Testis (tissue), 2 donors: ENCODE data around the gene RPS8.

Source experiments
- POLR2A ChIP-seq: fragments of 450-650 bp; IDR thresholded peaks from one replicate; pipeline ENCODE4 v1.6.1; 2017; ENCODE audit warnings: antibody characterized with exemption, mild to moderate bottlenecking, moderate library complexity
- TF ChIP-seq, protein P1 (sequence below), 3 experiments: fragments of 450-650 bp in 2 of 3; fragments of 200-600 bp in 1 of 3; sonication (generic) in 1 of 3; IDR thresholded peaks; one replicate each; pipeline ENCODE4 v1.5.1; 2016 to 2019; ENCODE audit warnings: antibody characterized with exemption in 3 of 3, mild to moderate bottlenecking in 2 of 3, moderate library complexity in 1 of 3

- TF ChIP-seq, protein P1, sequence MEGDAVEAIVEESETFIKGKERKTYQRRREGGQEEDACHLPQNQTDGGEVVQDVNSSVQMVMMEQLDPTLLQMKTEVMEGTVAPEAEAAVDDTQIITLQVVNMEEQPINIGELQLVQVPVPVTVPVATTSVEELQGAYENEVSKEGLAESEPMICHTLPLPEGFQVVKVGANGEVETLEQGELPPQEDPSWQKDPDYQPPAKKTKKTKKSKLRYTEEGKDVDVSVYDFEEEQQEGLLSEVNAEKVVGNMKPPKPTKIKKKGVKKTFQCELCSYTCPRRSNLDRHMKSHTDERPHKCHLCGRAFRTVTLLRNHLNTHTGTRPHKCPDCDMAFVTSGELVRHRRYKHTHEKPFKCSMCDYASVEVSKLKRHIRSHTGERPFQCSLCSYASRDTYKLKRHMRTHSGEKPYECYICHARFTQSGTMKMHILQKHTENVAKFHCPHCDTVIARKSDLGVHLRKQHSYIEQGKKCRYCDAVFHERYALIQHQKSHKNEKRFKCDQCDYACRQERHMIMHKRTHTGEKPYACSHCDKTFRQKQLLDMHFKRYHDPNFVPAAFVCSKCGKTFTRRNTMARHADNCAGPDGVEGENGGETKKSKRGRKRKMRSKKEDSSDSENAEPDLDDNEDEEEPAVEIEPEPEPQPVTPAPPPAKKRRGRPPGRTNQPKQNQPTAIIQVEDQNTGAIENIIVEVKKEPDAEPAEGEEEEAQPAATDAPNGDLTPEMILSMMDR (IDR thresholded peaks at IDR 0.05): no peak
- TF ChIP-seq POLR2A: no peak
Observed at GRCh38 chr1:44802306-44803061, 27.1 kb downstream of the RPS8 start.
